B cell (primary cell): ENCODE measurements around the gene RHOT1. TPM values are rescaled to one million over a fixed set of nuclear protein-coding genes. Genes with fewer than 3 reads are reported as not detected.

ENCODE experiments used
- ATAC-seq: fragments of 200-7000 bp; cut with Tn5 transposase; one replicate; pipeline ENCODE4 v1.10.0; 2021; ENCODE audit warnings: low read depth, mild to moderate bottlenecking, moderate number of reproducible peaks, moderate library complexity
- CTCF ChIA-PET: fragments of 350-600 bp; sonication (Branson Sonifier 250); formaldehyde crosslinking; loops from one replicate; lab custom pipeline; 2021; ENCODE audit warnings: antibody characterized with exemption, inconsistent platforms; lab: Charles Lee
- POLR2A ChIA-PET: fragments of 350-600 bp; sonication (Branson Sonifier 250); formaldehyde crosslinking; loops from one replicate; lab custom pipeline; 2021; ENCODE audit warnings: antibody characterized with exemption; lab: Charles Lee
- DNase-seq: peaks from one replicate; pipeline ENCODE4 v3.0.0; 2013
- H2AFZ ChIP-seq: 2 replicates; pipeline ENCODE4 v1.6.1; 2012; ENCODE audit warnings: mild to moderate bottlenecking, low read depth, low read length; ENCODE audit not compliant: insufficient read depth, poor library complexity, severe bottlenecking
- H3K27ac ChIP-seq, 2 donors: 1 replicate in 1 of 2; 2 replicates in 1 of 2; pipeline ENCODE4 v1.5.1; 2012 to 2013; ENCODE audit warnings: low read length in 2 of 2, mild to moderate bottlenecking in 2 of 2, moderate library complexity in 1 of 2
- H3K27me3 ChIP-seq, 4 experiments: fragments of 200-600 bp in 1 of 4; sonication (generic) in 1 of 4; replicated peaks in 1 of 4; 1 replicate in 2 of 4; 2 replicates in 2 of 4; pipeline versions ENCODE4 v1.6.1 to v1.7.0; 2013 to 2016; ENCODE audit warnings: low read length in 3 of 4, mild to moderate bottlenecking in 2 of 4, mixed read lengths in 1 of 4, moderate library complexity in 1 of 4; ENCODE audit not compliant: insufficient read depth in 4 of 4, control insufficient read depth in 3 of 4; ENCODE audit errors: control extremely low read depth in 1 of 4
- H3K36me3 ChIP-seq, 2 experiments: replicated peaks in 1 of 2; 1 replicate in 1 of 2; 2 replicates in 1 of 2; pipeline versions ENCODE4 v1.6.1 to v1.7.1; 2013; ENCODE audit warnings: low read length in 1 of 2; ENCODE audit not compliant: insufficient read depth in 2 of 2, control insufficient read depth in 1 of 2; ENCODE audit errors: control extremely low read depth in 1 of 2, extremely low read depth in 1 of 2
- H3K4me1 ChIP-seq, 2 donors: fragments of 200-600 bp in 1 of 2; sonication (generic) in 1 of 2; 1 replicate in 1 of 2; 2 replicates in 1 of 2; pipeline versions ENCODE4 v1.5.1 to v1.6.1; 2013 to 2017; ENCODE audit warnings: low read length in 2 of 2; ENCODE audit not compliant: control insufficient read depth in 2 of 2, insufficient read depth in 2 of 2
- H3K4me2 ChIP-seq: replicated peaks from 2 replicates; pipeline ENCODE3; 2012; ENCODE audit warnings: mild to moderate bottlenecking, low read depth, low read length; ENCODE audit not compliant: poor library complexity, severe bottlenecking
- H3K4me3 ChIP-seq, 5 experiments: fragments of 200-600 bp in 1 of 5; sonication (generic) in 1 of 5; 1 replicate in 3 of 5; 2 replicates in 2 of 5; pipeline versions ENCODE4 v1.5.1 to v1.7.0; 2011 to 2016; ENCODE audit warnings: low read length in 4 of 5, mild to moderate bottlenecking in 4 of 5, low read depth in 2 of 5, control low read depth in 1 of 5, moderate library complexity in 1 of 5; ENCODE audit not compliant: insufficient read depth in 1 of 5; ENCODE audit errors: control extremely low read depth in 1 of 5, extremely low read depth in 1 of 5
- H3K79me2 ChIP-seq: fragments of 200-600 bp; sonication (generic); one replicate; pipeline ENCODE4 v1.6.0; 2016; ENCODE audit warnings: low read length; ENCODE audit not compliant: control insufficient read depth, insufficient read depth
- H3K9ac ChIP-seq: fragments of 200-600 bp; sonication (generic); 2 replicates; pipeline ENCODE4 v1.6.1; 2017; ENCODE audit warnings: mild to moderate bottlenecking, low read length, moderate library complexity
- H3K9me3 ChIP-seq, 3 donors: one replicate each; pipeline versions ENCODE4 v1.6.1 to v1.7.1; 2013; ENCODE audit warnings: low read length in 2 of 3; ENCODE audit not compliant: control insufficient read depth in 2 of 3, insufficient read depth in 1 of 3; ENCODE audit errors: control extremely low read depth in 1 of 3
- H4K20me1 ChIP-seq: 2 replicates; pipeline ENCODE4 v1.6.0; 2012; ENCODE audit warnings: mild to moderate bottlenecking, low read length; ENCODE audit not compliant: insufficient read depth, control insufficient read depth, poor library complexity, severe bottlenecking
- H3K27ac Mint-ChIP-seq: one replicate; pipeline ENCODE4 v1.8.0; 2021; ENCODE audit warnings: mixed read lengths
- H3K27me3 Mint-ChIP-seq: one replicate; pipeline ENCODE4 v1.8.0; 2021; ENCODE audit warnings: mixed read lengths
- H3K4me1 Mint-ChIP-seq: one replicate; pipeline ENCODE4 v1.8.0; 2021; ENCODE audit warnings: mixed read lengths
- H3K4me3 Mint-ChIP-seq: one replicate; pipeline ENCODE4 v1.8.0; 2021; ENCODE audit warnings: mixed read lengths
- H3K9me3 Mint-ChIP-seq: one replicate; pipeline ENCODE4 v1.8.0; 2022; ENCODE audit warnings: mixed read lengths; ENCODE audit not compliant: insufficient read depth
- EZH2 ChIP-seq: IDR thresholded peaks from 2 replicates; pipeline ENCODE4 v1.6.1; 2012; ENCODE audit warnings: borderline replicate concordance, low read depth, mild to moderate bottlenecking, moderate library complexity, low read length; ENCODE audit not compliant: insufficient read depth, poor library complexity, severe bottlenecking
- whole genome bisulfite sequencing: methylation state at CpG from one replicate; pipeline ENCODE4 v1.1.5; 2013; ENCODE audit warnings: missing lambda C conversion rate; ENCODE audit not compliant: insufficient coverage; 5-methylcytosine and 5-hydroxymethylcytosine counted together
- intact Hi-C: fragments of 100-400 bp; cut with micrococcal nuclease; formaldehyde crosslinking; loops from one replicate; pipeline ENCODE4 v1.10.0; 2022
- polyA plus RNA-seq: library from polyadenylated mRNA; depleted of rRNA; stranded (reverse); fragments of >200 nt; gene quantifications from 2 replicates; pipeline ENCODE4 v1.2.3, GENCODE V29; 2012
- total RNA-seq, 2 donors: library from RNA; stranded (reverse); fragments of 120-200 nt in 1 of 2; gene quantifications; 1 replicate in 1 of 2; 2 replicates in 1 of 2; pipeline versions ENCODE4 v1.2.3 to v1.2.4, GENCODE V29; 2013 to 2022
- TF ChIP-seq, protein P1 (sequence below): fragments of 200-600 bp; IDR thresholded peaks from one replicate; pipeline ENCODE4 v1.8.0; 2022; ENCODE audit warnings: antibody characterized with exemption, mild to moderate bottlenecking

Gene RHOT1
- total and polyA plus RNA-seq, 2 donors (not counting 1 experiment from before 2014, with no cell fraction given): 24.6 to 24.7 TPM

DNA sequence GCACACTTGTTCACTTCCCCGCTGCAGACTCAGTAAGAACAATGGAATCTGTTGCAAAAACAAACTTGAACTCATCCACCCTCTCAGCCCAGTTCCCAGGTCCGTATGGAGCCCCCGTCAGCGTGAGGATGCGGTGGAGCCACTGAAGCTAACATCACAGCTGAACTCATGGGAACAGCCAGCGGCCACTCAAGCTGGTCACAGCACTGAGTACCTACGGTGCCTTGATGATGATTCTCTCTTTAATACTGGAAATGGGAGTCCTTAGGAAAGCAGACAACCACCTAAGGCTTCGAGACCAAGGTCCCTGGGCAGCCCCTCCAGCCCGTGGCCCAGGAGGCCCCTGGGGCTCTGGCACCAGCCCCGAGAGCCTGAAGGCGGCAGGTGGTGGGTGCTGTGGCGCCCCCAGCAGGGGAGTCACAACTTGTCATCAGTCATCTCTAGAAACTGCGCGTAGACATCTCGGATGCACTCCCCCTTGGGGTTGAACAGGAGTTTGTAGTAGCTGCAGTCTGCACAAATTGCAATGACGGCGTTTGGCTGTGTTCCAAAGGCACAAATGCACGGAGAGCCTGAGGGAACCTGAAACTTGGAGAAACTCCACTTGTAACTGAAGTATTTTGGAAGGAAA, 31.0 kb upstream of the RHOT1 start:
- H3K27me3 Mint-ChIP-seq: no peaks in the 10 kb centered on the region
- peaks cover 0 to 3% of the 10 kb centered on the region in 2 donors for H3K4me1 ChIP-seq
- H3K79me2 ChIP-seq: no peaks in the 10 kb centered on the region
- H2AFZ ChIP-seq: no peak overlapping the region
- DNase-seq (peak; percentile 27), ATAC-seq (no peak)
- no peak overlapping the region for H3K27ac ChIP-seq
- no peak overlapping the region for H3K4me2 ChIP-seq
- no peaks in the 10 kb centered on the region for H3K9me3 ChIP-seq
- POLR2A ChIA-PET: no interaction called here
- intact Hi-C loops: no loop called here
- TF ChIP-seq EZH2: no peak
- TF ChIP-seq, protein P1, sequence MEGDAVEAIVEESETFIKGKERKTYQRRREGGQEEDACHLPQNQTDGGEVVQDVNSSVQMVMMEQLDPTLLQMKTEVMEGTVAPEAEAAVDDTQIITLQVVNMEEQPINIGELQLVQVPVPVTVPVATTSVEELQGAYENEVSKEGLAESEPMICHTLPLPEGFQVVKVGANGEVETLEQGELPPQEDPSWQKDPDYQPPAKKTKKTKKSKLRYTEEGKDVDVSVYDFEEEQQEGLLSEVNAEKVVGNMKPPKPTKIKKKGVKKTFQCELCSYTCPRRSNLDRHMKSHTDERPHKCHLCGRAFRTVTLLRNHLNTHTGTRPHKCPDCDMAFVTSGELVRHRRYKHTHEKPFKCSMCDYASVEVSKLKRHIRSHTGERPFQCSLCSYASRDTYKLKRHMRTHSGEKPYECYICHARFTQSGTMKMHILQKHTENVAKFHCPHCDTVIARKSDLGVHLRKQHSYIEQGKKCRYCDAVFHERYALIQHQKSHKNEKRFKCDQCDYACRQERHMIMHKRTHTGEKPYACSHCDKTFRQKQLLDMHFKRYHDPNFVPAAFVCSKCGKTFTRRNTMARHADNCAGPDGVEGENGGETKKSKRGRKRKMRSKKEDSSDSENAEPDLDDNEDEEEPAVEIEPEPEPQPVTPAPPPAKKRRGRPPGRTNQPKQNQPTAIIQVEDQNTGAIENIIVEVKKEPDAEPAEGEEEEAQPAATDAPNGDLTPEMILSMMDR: no peak
- H3K27ac Mint-ChIP-seq: no peak overlapping the region
- CTCF ChIA-PET: no interaction called here
- H3K4me3 ChIP-seq: no peak overlapping the region
- no peak overlapping the region for H3K9ac ChIP-seq
- no peak overlapping the region for H3K4me3 Mint-ChIP-seq
- no peaks in the 10 kb centered on the region for H4K20me1 ChIP-seq
- H3K36me3 ChIP-seq: no peaks in the 10 kb centered on the region
- 69% methylated on average over 18 of the region's 18 CpGs for WGBS
- no peaks in the 10 kb centered on the region for H3K9me3 Mint-ChIP-seq
- H3K4me1 Mint-ChIP-seq: peaks cover 4% of the 10 kb centered on the region
- H3K27me3 ChIP-seq: no peaks in the 10 kb centered on the region

DNA sequence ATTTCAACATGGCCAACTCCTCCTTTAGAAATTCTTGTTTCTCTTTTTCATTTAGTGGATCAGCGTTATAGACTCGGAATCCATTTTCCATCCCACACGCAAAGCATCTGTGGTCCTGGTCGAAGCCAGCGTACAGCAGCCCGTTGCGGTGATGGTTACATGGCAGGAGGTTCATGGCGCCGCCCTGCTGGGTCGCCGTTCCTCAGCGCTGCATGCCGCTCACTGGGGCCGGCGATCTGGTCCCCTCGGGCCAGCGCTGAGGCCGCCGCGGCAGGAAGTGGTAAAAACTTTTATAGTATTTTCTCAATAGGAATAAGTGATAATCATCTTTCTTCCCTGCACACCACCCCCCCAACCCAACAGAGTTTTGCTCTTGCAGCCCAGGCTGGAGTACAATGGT, 29.9 kb upstream of the RHOT1 start:
- H3K9ac ChIP-seq: no peak overlapping the region
- no peak for TF ChIP-seq EZH2
- TF ChIP-seq, protein P1: no peak
- CTCF ChIA-PET: no interaction called here
- no peak overlapping the region for H3K4me3 ChIP-seq
- Mint-ChIP-seq H3K27me3 (peaks cover 3% of the 10 kb centered on the region), H3K4me3 (no peak overlapping the region), H3K4me1 (no peaks in the 10 kb centered on the region), H3K9me3 (no peaks in the 10 kb centered on the region), H3K27ac (no peak overlapping the region)
- H3K36me3 ChIP-seq: no peaks in the 10 kb centered on the region
- WGBS: 90% methylated on average over 12 of the region's 20 CpGs
- no peak overlapping the region for H3K27ac ChIP-seq
- intact Hi-C loops: no loop called here
- no peaks in the 10 kb centered on the region for H3K79me2 ChIP-seq
- H4K20me1 ChIP-seq: no peaks in the 10 kb centered on the region
- no peak for DNase-seq
- no peaks in the 10 kb centered on the region for H3K4me1 ChIP-seq
- POLR2A ChIA-PET: interaction anchor here (0.7 kb wide), 1 partner anchor 38 kb away, joined by 3 read pairs; no protein-coding TSS in a partner anchor
- H2AFZ ChIP-seq: no peak overlapping the region
- no peak for ATAC-seq
- H3K4me2 ChIP-seq: no peak overlapping the region
- peaks cover 0 to 1% (median 0%) of the 10 kb centered on the region in 4 experiments for H3K27me3 ChIP-seq
- no peaks in the 10 kb centered on the region for H3K9me3 ChIP-seq
